Measurements from ENCODE around the gene NBAS. TPM values are rescaled to one million over a fixed set of nuclear protein-coding genes. Genes with fewer than 3 reads are reported as not detected.

Gene NBAS
- total RNA-seq, 1 experiment from 2014 or later = 32.5 TPM

DNA sequence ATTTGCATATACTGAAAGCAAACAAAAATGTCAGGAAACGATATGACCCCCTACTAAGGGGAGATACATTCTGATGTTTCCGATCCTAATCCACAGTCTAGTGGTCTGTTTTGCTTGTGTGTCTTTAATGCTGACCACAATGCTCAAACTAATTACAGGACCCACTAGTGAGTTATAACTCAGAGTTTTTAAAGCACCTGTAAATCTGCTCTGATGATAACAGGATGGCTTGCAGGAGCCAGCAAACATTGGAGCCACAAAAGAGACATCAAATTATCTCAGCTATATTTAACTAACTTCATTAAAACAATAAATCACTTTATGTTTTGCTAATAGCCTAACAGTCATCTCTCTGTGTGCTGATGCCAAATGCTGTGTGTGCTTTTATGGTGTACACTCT, 300.3 kb downstream of the NBAS start:
- peaks cover 21 to 22% of the 10 kb centered on the region in 2 experiments for H3K9me3 Mint-ChIP-seq
- Histone ChIP-seq H3K79me1 (ENCODE audit: insufficient read depth, low read depth, low read length, poor library complexity, severe bottlenecking) (no peaks in the 10 kb centered on the region), H3K27ac (ENCODE audit: insufficient read length, low read depth, low read length) (no peak overlapping the region), H3K23ac (ENCODE audit: insufficient read length, low read depth, low read length) (no peak overlapping the region), H2AK5ac (ENCODE audit: insufficient read length, low read length) (no peak overlapping the region), H2BK12ac (ENCODE audit: insufficient read length, low read depth, low read length) (no peak overlapping the region), H3K27me3 (ENCODE audit: insufficient read depth, low read length) (no peaks in the 10 kb centered on the region), H2BK15ac (ENCODE audit: low read depth, low read length) (no peak overlapping the region), H3K79me2 (ENCODE audit: insufficient read depth, low read length) (no peaks in the 10 kb centered on the region), H3T11ph (ENCODE audit: low read length) (no peak overlapping the region), H3K4me2 (ENCODE audit: insufficient read depth, insufficient read length, low read length) (no peak overlapping the region), H3K9ac (ENCODE audit: extremely low read depth, insufficient read length, low read length) (no peak overlapping the region), H3K9me3 (ENCODE audit: control insufficient read depth, low read depth, low read length) (no peaks in the 10 kb centered on the region), H4K5ac (ENCODE audit: insufficient read length, low read depth, low read length) (no peak overlapping the region), H2BK120ac (ENCODE audit: low read depth, low read length, poor library complexity, severe bottlenecking) (no peak overlapping the region), H2BK20ac (ENCODE audit: low read depth, low read length, poor library complexity, severe bottlenecking) (no peak overlapping the region), H3K18ac (ENCODE audit: insufficient read length, low read depth, low read length) (no peak overlapping the region), H2AFZ (ENCODE audit: low read length) (no peak overlapping the region), H3K4me1 (ENCODE audit: insufficient read depth, low read length) (peaks cover 7% of the 10 kb centered on the region; the same call in 1 of the 2 replicates), H3K4ac (ENCODE audit: low read depth, low read length) (no peak overlapping the region), H3K23me2 (ENCODE audit: insufficient read length, low read depth, low read length, poor library complexity, severe bottlenecking) (no peaks in the 10 kb centered on the region), H4K91ac (ENCODE audit: insufficient read length, low read depth, low read length) (no peak overlapping the region), H4K20me1 (ENCODE audit: control insufficient read depth, insufficient read depth, insufficient read length) (no peaks in the 10 kb centered on the region), H3K56ac (ENCODE audit: insufficient read length, low read depth, low read length) (no peak overlapping the region), H4K8ac (replicated peaks; ENCODE audit: insufficient read length, low read depth, low read length) (no peak overlapping the region), H3K14ac (ENCODE audit: insufficient read depth, low read length) (no peak overlapping the region), H2BK5ac (ENCODE audit: insufficient read length, low read length) (no peak overlapping the region)
- DNase-seq = no peak
- H3K27me3 Mint-ChIP-seq (ENCODE audit: low read depth) = peaks cover 12% of the 10 kb centered on the region
- H3K36me3 Mint-ChIP-seq (ENCODE audit: insufficient read depth in 1 of 3, low read depth in 3 of 3) = peaks cover 16 to 25% (median 21%) of the 10 kb centered on the region in 3 experiments
- WGBS (ENCODE audit: extremely low coverage, insufficient read length, low lambda C conversion rate) = no CpG with 5 or more reads among the region's 2 CpGs
- H3K27ac Mint-ChIP-seq = no peak overlapping the region
- H3K4me1 Mint-ChIP-seq = peaks cover 33 to 35% of the 10 kb centered on the region in 2 experiments
- TF ChIP-seq, protein P1, sequence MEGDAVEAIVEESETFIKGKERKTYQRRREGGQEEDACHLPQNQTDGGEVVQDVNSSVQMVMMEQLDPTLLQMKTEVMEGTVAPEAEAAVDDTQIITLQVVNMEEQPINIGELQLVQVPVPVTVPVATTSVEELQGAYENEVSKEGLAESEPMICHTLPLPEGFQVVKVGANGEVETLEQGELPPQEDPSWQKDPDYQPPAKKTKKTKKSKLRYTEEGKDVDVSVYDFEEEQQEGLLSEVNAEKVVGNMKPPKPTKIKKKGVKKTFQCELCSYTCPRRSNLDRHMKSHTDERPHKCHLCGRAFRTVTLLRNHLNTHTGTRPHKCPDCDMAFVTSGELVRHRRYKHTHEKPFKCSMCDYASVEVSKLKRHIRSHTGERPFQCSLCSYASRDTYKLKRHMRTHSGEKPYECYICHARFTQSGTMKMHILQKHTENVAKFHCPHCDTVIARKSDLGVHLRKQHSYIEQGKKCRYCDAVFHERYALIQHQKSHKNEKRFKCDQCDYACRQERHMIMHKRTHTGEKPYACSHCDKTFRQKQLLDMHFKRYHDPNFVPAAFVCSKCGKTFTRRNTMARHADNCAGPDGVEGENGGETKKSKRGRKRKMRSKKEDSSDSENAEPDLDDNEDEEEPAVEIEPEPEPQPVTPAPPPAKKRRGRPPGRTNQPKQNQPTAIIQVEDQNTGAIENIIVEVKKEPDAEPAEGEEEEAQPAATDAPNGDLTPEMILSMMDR (conservative IDR thresholded peaks at IDR 0.05) = no peak
- H3K4me3 Mint-ChIP-seq = no peak overlapping the region
